Muscle layer of duodenum (tissue), 2 donors: ENCODE measurements around the gene INPP4B.

Source experiments
- H3K27ac ChIP-seq: one replicate; pipeline ENCODE4 v1.7.0; 2013; ENCODE audit warnings: mild to moderate bottlenecking, low read length
- H3K27me3 ChIP-seq: one replicate; pipeline ENCODE4 v1.7.0; 2013; ENCODE audit warnings: low read depth, mild to moderate bottlenecking, control low read depth, low read length
- H3K36me3 ChIP-seq, 2 donors: one replicate each; pipeline ENCODE4 v1.7.0; 2013; ENCODE audit warnings: low read length in 2 of 2, control low read depth in 1 of 2, mild to moderate bottlenecking in 1 of 2; ENCODE audit not compliant: insufficient read depth in 2 of 2, control insufficient read depth in 1 of 2
- H3K4me1 ChIP-seq, 2 donors: one replicate each; pipeline ENCODE4 v1.7.0; 2013; ENCODE audit warnings: low read length in 2 of 2, mild to moderate bottlenecking in 2 of 2, control low read depth in 1 of 2, moderate library complexity in 1 of 2; ENCODE audit not compliant: insufficient read depth in 2 of 2, control insufficient read depth in 1 of 2
- H3K4me3 ChIP-seq, 2 donors: one replicate each; pipeline ENCODE4 v1.7.0; 2013; ENCODE audit warnings: low read length in 2 of 2, low read depth in 1 of 2, mild to moderate bottlenecking in 1 of 2
- H3K9me3 ChIP-seq, 2 donors: one replicate each; pipeline ENCODE4 v1.7.0; 2013; ENCODE audit warnings: low read length in 2 of 2, control low read depth in 1 of 2, mild to moderate bottlenecking in 1 of 2; ENCODE audit not compliant: control insufficient read depth in 1 of 2
- donor health status: healthy.

The INPP4B gene

DNA sequence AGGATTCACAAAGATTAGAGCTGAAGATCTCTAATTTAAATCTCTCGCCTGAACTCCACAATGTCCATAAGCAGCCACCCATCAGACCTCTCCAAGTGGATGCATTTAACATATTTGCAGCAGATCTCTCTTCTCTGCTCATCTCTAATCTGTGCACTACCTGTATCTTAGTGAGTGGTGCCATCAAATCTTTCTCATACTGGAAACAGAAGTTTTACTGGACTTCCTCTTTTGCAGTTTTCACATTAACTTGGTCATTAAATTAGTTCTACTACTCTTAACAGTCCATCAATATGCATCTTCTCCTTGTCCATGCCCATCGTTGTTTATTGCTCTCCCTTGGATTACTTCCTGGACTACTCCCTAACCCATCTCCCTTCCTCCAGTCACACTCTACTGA is 721.2 kb downstream of the INPP4B start:
- no peak overlapping the region for H3K27ac ChIP-seq
- peaks cover 0 to 11% of the 10 kb centered on the region in 2 donors for H3K4me1 ChIP-seq
- no peaks in the 10 kb centered on the region for H3K9me3 ChIP-seq
- no peaks in the 10 kb centered on the region for H3K27me3 ChIP-seq
- no peaks in the 10 kb centered on the region for H3K36me3 ChIP-seq
- H3K4me3 ChIP-seq = no peak overlapping the region

DNA sequence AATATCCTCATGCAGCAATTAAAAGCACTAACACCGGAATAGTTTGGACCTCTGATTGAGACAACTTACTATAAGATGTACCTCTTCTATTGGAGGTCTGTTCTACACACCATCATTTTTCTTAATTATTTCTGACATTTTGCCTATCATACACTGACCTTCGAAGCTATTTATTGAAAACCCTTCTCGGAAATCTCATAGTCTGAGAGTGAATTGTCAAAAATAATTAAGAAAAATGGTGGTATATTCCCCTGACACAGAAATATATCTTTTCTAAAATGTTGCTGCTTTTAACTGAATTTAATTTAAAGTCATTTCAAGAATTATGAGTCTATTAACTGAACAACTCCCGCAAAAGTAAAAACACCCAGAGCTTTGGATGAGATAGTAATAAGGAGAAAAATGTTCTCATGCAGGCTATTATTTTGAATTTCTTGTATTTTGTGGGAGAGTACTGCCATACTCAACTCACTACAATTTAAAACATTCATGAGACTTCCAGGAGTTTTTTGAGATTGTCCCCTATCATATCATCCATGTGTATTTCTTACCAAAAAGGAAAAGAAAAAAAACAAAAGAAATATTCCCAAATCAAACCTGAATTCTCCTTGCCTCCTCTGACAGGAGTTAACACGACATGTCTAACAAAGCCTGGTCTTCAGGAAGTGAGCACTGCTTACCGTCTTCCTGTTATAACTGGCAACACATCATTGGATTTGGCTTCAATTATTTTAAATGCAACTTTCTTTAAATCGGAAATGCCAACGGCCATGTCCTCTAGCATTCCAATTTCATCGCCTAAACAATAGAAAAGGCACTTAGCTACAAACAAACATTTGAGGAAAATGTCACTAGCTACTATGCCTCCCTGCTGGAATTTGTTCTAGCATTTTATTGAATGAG is 724.4 kb downstream of the INPP4B start:
- Histone ChIP-seq H3K4me3 (no peak overlapping the region), H3K4me1 (no peaks in the 10 kb centered on the region), H3K27ac (no peak overlapping the region), H3K36me3 (no peaks in the 10 kb centered on the region), H3K27me3 (no peaks in the 10 kb centered on the region), H3K9me3 (no peaks in the 10 kb centered on the region)

DNA sequence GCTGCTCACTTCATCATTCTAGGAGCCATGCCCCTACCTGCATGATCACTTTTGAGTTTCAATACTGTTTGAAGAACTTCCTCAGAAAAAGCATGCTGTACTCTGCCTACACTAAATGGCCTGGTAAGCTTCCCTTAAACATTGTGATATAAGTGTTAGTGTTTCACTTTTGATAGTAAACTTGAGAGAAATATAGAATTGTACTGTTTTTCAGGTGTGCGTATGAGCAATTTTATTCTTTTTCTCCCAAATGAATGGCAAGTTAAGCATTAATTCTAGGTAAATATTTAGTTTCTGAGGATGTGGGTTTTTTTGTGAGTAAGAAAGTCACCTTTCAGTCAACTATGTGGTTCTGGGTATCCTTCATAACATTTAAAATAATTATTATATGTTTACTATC is 725.2 kb downstream of the INPP4B start:
- Histone ChIP-seq H3K4me1 (no peaks in the 10 kb centered on the region), H3K36me3 (no peaks in the 10 kb centered on the region), H3K27ac (no peak overlapping the region), H3K27me3 (no peaks in the 10 kb centered on the region), H3K4me3 (no peak overlapping the region), H3K9me3 (no peaks in the 10 kb centered on the region)

DNA sequence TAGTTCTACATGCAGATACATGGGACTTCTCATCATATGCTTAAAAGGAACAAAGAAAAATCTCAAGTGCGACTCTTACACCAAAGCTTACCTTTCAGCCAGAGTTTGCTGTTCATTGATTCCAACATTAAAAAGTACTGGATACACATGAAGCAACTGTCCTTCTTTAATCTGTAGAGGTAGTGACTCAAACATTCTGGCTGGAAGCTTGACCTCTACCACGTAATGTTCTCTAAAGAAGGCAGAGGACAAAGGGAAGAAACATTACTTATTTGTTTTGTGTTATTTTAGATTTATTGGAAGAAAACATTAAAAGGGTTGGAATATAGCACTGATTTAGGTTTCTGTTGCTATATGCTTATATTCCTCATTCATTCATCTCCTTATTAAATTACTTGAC is 733.6 kb downstream of the INPP4B start:
- Histone ChIP-seq H3K4me1 (no peaks in the 10 kb centered on the region), H3K36me3 (no peaks in the 10 kb centered on the region), H3K27me3 (no peaks in the 10 kb centered on the region), H3K27ac (no peak overlapping the region), H3K4me3 (no peak overlapping the region), H3K9me3 (no peaks in the 10 kb centered on the region)

DNA sequence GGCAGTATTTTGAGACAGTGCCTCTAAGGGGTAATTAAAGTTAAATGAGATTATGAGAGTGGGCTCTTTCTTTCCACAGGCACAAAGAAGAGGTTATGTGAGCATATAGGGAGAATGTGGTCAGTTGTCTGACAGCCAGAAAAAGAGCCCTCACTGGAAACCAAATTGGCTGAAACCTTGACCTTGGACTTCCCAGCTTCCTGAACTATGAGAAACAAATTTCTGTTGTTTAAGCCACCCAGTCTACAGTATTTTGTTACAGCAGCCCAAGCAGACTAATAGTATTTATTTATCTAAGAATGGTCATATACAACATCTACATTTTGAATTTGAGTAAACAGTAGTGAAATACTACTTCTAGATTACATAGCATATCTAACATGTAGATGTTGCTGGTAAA is 736.0 kb downstream of the INPP4B start:
- H3K4me1 ChIP-seq = no peaks in the 10 kb centered on the region
- H3K4me3 ChIP-seq = no peak overlapping the region
- H3K27me3 ChIP-seq = no peaks in the 10 kb centered on the region
- H3K9me3 ChIP-seq = no peaks in the 10 kb centered on the region
- H3K36me3 ChIP-seq = no peaks in the 10 kb centered on the region
- H3K27ac ChIP-seq = no peak overlapping the region

DNA sequence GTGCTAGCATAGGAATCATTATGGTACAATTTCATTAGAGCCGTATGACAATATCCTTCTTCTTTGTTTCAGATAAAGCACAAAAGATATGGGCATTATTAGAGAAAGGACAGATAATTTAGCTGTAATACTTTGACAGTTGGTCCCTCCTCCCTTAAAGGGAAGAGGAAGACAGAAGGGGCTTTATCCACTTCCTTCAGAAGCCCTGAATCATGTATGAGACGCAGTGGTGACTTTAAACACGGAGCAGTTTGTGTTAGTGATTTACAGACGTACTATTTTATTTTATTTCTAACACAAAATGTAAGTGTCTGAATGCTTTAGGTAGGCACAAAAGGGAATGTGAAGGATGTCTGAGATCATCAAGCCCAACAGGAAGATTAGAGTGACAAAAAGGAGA is 742.1 kb downstream of the INPP4B start:
- H3K27me3 ChIP-seq = no peaks in the 10 kb centered on the region
- no peaks in the 10 kb centered on the region for H3K4me1 ChIP-seq
- H3K36me3 ChIP-seq = no peaks in the 10 kb centered on the region
- no peak overlapping the region for H3K4me3 ChIP-seq
- no peaks in the 10 kb centered on the region for H3K9me3 ChIP-seq
- no peak overlapping the region for H3K27ac ChIP-seq

DNA sequence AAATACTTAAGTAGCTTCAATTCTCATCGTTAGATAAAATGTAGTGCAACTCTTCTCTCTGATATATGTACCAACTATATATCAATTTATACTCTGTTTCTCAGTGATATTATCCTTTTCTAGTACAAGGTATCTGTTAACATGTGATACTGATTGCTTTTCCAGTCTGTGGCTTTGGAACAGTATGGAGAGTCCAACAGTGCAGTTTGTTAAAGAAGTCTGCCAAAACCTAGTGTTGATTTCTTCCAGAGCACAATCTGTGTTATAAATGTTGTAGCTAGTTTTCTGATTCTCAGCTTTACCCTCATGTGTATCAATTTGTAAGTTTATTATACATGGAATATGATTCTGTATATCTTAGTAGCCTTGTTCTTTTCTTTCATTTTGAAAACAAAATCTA is 744.7 kb downstream of the INPP4B start:
- Histone ChIP-seq H3K36me3 (no peaks in the 10 kb centered on the region), H3K27ac (no peak overlapping the region), H3K27me3 (no peaks in the 10 kb centered on the region), H3K4me1 (no peaks in the 10 kb centered on the region), H3K4me3 (no peak overlapping the region), H3K9me3 (no peaks in the 10 kb centered on the region)

DNA sequence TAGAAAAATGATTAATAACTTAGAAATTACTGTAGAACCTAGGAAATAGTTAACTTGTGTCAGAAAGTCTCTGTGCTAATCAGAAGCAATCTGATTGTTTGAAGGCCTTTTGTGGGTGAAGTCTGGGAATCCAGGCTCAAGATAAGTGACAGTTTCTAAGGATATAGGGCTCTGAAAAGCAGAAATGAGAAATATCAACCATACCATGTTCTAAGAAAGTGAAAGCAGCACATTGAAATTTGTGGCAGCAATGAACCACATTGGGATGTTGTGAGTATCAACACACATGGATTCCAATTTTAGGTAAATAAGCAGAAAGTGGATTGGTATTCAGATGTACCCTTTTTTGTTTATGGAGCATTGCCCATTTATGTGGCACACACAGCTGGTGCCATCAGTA is 745.2 kb downstream of the INPP4B start:
- no peak overlapping the region for H3K4me3 ChIP-seq
- no peaks in the 10 kb centered on the region for H3K4me1 ChIP-seq
- no peaks in the 10 kb centered on the region for H3K9me3 ChIP-seq
- no peaks in the 10 kb centered on the region for H3K36me3 ChIP-seq
- no peaks in the 10 kb centered on the region for H3K27me3 ChIP-seq
- no peak overlapping the region for H3K27ac ChIP-seq

DNA sequence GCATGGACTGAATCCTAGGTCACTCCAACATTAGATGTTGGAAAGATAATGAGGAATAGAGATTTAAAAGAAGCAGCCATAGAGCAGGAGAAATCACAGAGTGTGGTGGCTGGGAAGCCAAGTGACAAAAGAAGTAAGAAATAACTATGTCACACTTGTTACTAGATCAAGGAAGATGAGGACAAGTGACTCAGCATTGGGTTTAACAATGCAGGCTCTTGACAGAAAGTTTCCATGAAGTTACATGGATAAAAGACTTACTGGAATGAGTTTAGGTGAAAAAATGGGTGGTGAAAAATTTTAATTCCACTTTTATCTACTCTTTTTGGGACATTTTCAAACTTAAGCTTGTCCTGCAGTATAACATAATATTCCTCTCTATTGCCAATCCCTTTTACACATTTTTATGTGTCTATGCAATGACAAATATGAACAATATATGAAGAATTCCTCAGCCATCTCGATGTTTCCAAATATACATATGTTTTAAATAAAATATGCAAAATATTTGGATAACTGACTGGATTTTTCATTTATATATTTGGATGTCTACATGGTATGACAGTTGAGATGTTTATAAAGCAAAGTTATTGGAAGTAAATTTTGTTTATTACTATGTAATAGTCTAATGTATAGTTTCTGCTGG is 747.1 kb downstream of the INPP4B start:
- no peaks in the 10 kb centered on the region for H3K36me3 ChIP-seq
- H3K4me3 ChIP-seq = no peak overlapping the region
- H3K4me1 ChIP-seq = no peaks in the 10 kb centered on the region
- no peaks in the 10 kb centered on the region for H3K9me3 ChIP-seq
- no peak overlapping the region for H3K27ac ChIP-seq
- H3K27me3 ChIP-seq = no peaks in the 10 kb centered on the region

DNA sequence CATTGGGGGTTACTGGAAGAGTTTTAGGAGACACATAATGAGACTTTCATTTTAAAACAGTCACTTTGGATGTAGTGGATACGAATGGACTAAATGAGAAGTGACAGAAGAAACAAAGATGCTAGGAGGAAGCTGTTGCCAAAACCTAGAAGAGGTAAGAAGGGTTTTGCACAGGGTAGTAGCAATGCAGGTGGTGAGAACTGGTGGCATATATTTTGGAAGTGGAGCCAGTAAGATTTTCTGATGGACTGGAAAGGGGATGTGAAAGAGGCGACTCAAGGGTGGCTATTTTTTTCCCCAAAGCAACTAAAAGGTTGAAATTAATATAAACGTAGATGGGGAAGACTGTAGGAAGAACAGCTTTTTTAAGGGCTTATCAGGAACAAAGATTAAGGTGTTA is 747.7 kb downstream of the INPP4B start:
- Histone ChIP-seq H3K9me3 (no peaks in the 10 kb centered on the region), H3K27ac (no peak overlapping the region), H3K4me1 (no peaks in the 10 kb centered on the region), H3K27me3 (no peaks in the 10 kb centered on the region), H3K4me3 (no peak overlapping the region), H3K36me3 (no peaks in the 10 kb centered on the region)

DNA sequence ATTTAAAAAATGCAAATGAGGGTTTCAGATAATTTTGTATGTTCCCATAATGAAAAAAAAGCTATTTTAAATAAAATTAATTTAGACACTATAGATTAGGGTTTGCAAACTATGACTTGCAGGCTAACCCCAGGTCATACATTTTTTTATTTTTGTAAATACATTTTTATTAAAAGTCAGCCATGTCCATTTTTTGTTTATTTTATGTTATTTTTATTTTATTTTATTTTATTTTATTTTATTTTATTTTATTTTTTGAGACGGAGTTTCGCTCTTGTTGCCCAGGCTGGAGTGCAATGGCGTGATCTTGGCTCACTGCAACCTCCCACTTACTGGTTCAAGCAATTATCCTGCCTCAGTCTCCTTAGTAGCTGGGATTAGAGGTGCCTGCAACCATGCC is 749.1 kb downstream of the INPP4B start:
- H3K4me3 ChIP-seq = no peak overlapping the region
- H3K4me1 ChIP-seq = no peaks in the 10 kb centered on the region
- no peaks in the 10 kb centered on the region for H3K27me3 ChIP-seq
- no peaks in the 10 kb centered on the region for H3K9me3 ChIP-seq
- no peak overlapping the region for H3K27ac ChIP-seq
- H3K36me3 ChIP-seq = no peaks in the 10 kb centered on the region
